ENCODE measurements around the gene DNAI4. TPM values are rescaled to one million over a fixed set of nuclear protein-coding genes. Genes with fewer than 3 reads are reported as not detected.
A peak's percentile ranks its signal among the peaks of the same experiment; 100 is the strongest.

The DNAI4 gene
- total RNA-seq, 1 donor from 2014 or later: 5.1 TPM

DNA sequence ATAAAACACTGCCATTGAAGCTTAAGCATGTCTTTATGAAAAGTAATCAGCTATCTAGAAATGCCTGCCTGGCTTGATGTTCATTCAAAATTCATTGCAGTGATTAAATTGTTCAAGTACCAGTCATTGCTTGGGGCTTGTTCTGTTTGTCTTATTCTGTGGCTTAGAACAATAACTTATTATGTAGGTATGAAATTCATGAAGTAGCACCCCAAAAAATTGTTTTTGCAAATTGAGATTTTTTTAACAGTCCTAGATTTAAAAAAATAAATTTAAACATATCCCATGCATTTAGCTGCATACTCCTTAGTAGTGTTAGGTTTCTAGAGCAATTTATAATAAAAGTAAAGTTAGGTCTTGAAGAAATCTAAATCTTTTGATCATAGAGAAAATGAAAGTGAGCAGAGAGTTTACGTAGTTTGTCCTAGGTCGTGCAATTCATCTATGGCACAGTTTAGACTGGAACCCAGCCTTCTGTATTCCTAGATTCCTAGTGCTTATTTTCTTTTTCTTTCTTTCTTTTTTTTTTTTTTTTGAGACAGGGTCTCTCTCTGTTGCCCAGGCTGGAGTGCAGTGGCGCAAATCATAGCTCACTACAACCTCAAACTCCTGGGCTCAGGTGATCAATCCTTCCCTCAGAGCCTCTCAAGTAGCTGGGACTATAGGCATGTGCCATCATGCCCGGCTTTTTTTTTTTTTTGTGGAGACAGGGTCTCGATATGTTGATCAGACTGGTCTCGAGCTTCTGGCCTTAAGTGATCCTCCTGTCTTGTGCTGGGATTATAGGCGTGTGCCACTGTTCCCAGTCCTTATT is 9.4 kb upstream of the DNAI4 start:
- Mint-ChIP-seq H3K27ac (ENCODE audit: unreplicated experiment) (no peak overlapping the region), H3K27me3 (ENCODE audit: unreplicated experiment) (peaks cover 5% of the 10 kb centered on the region), H3K36me3 (ENCODE audit: low read depth, unreplicated experiment) (no peaks in the 10 kb centered on the region), H3K4me1 (ENCODE audit: unreplicated experiment) (peaks cover 12% of the 10 kb centered on the region), H3K4me3 (ENCODE audit: unreplicated experiment) (no peak overlapping the region), H3K9me3 (ENCODE audit: unreplicated experiment) (no peaks in the 10 kb centered on the region)
- TF ChIP-seq, protein P1, sequence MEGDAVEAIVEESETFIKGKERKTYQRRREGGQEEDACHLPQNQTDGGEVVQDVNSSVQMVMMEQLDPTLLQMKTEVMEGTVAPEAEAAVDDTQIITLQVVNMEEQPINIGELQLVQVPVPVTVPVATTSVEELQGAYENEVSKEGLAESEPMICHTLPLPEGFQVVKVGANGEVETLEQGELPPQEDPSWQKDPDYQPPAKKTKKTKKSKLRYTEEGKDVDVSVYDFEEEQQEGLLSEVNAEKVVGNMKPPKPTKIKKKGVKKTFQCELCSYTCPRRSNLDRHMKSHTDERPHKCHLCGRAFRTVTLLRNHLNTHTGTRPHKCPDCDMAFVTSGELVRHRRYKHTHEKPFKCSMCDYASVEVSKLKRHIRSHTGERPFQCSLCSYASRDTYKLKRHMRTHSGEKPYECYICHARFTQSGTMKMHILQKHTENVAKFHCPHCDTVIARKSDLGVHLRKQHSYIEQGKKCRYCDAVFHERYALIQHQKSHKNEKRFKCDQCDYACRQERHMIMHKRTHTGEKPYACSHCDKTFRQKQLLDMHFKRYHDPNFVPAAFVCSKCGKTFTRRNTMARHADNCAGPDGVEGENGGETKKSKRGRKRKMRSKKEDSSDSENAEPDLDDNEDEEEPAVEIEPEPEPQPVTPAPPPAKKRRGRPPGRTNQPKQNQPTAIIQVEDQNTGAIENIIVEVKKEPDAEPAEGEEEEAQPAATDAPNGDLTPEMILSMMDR (IDR thresholded peaks at IDR 0.05; ENCODE audit: unreplicated experiment): no peak
- DNase-seq (ENCODE audit: low spot score): no peak

DNA sequence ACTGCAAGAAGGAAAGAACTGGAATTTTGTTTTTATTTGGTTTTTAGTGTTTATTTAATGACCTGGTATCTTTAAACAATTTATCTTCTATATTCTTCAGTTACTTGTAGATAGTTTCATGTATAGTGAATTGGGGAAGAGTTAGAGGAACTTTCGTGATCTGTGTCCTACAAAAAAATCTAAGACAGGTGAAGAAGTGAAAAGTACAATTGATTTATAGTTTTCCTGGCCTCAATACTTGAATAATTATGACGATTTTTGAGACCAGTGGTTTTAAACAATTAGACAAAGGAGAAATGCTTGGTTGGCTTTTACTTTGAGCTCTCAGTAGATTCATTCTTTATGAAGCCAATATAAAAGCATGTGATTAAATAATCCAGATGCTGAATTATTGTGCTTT is 7.6 kb upstream of the DNAI4 start:
- Mint-ChIP-seq H3K27me3 (ENCODE audit: unreplicated experiment) (peaks cover 5% of the 10 kb centered on the region), H3K4me1 (ENCODE audit: unreplicated experiment) (peaks cover 10% of the 10 kb centered on the region), H3K27ac (ENCODE audit: unreplicated experiment) (peak overlapping the region; percentile 33), H3K9me3 (ENCODE audit: unreplicated experiment) (no peaks in the 10 kb centered on the region), H3K4me3 (ENCODE audit: unreplicated experiment) (no peak overlapping the region), H3K36me3 (ENCODE audit: low read depth, unreplicated experiment) (no peaks in the 10 kb centered on the region)
- no peak for DNase-seq (ENCODE audit: low spot score)
- TF ChIP-seq, protein P1 (IDR thresholded peaks at IDR 0.05; ENCODE audit: unreplicated experiment): no peak

DNA sequence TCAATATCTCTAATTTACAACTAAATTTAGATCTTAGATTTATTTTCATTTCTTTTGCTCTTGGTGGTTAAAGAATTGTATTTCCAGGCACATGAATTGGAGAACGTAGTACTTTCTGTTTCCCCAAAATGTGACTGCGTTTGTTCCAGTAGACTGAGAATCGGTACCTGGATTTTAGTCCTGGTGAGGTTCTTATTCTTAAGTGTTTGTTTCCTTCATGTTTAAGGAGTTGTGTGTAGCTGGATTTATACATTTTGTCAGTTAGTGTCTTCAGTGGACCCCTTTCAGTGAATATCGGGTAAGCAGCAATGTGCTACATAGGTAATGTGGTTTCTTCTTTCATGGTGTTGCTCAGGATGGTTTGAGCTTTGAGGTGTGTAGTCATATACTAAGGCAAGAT is 6.9 kb upstream of the DNAI4 start:
- Mint-ChIP-seq H3K27ac (ENCODE audit: unreplicated experiment) (peak overlapping the region; percentile 81), H3K4me3 (ENCODE audit: unreplicated experiment) (peak overlapping the region; percentile 93), H3K9me3 (ENCODE audit: unreplicated experiment) (no peaks in the 10 kb centered on the region), H3K27me3 (ENCODE audit: unreplicated experiment) (peaks cover 5% of the 10 kb centered on the region), H3K36me3 (ENCODE audit: low read depth, unreplicated experiment) (no peaks in the 10 kb centered on the region), H3K4me1 (ENCODE audit: unreplicated experiment) (peaks cover 10% of the 10 kb centered on the region)
- no peak for DNase-seq (ENCODE audit: low spot score)
- TF ChIP-seq, protein P1 (IDR thresholded peaks at IDR 0.05; ENCODE audit: unreplicated experiment): no peak

DNA sequence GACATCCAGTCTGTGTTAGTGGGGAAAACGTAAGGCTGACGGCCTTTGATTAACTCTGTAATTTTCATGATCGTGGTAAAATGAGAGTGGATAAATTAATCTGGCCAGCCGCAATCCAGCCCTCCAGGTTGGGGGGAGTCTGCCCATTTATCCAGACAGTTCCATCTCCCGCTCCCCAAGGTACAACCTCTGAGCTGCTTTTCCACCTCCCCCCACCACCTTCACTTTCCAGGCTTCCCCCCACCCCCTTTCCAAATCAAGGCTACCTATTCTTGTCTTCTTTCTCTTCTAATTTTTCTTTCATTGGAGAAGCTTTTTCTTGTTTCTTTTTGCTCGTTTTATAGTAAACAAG is 6.1 kb upstream of the DNAI4 start:
- H3K9me3 Mint-ChIP-seq (ENCODE audit: unreplicated experiment): no peaks in the 10 kb centered on the region
- peak overlapping the region; percentile 94 for H3K27ac Mint-ChIP-seq (ENCODE audit: unreplicated experiment)
- H3K4me1 Mint-ChIP-seq (ENCODE audit: unreplicated experiment): peaks cover 16% of the 10 kb centered on the region
- H3K4me3 Mint-ChIP-seq (ENCODE audit: unreplicated experiment): peak overlapping the region; percentile 93
- no peaks in the 10 kb centered on the region for H3K36me3 Mint-ChIP-seq (ENCODE audit: low read depth, unreplicated experiment)
- DNase-seq (ENCODE audit: low spot score): no peak
- TF ChIP-seq, protein P1 (IDR thresholded peaks at IDR 0.05; ENCODE audit: unreplicated experiment): no peak
- H3K27me3 Mint-ChIP-seq (ENCODE audit: unreplicated experiment): peaks cover 5% of the 10 kb centered on the region
